Measurements from ENCODE around the gene IGLON5. TPM values are rescaled to one million over a fixed set of nuclear protein-coding genes. Genes with fewer than 3 reads are reported as not detected.

The IGLON5 gene
- total RNA-seq, 4 donors from 2014 or later, result not detected

DNA sequence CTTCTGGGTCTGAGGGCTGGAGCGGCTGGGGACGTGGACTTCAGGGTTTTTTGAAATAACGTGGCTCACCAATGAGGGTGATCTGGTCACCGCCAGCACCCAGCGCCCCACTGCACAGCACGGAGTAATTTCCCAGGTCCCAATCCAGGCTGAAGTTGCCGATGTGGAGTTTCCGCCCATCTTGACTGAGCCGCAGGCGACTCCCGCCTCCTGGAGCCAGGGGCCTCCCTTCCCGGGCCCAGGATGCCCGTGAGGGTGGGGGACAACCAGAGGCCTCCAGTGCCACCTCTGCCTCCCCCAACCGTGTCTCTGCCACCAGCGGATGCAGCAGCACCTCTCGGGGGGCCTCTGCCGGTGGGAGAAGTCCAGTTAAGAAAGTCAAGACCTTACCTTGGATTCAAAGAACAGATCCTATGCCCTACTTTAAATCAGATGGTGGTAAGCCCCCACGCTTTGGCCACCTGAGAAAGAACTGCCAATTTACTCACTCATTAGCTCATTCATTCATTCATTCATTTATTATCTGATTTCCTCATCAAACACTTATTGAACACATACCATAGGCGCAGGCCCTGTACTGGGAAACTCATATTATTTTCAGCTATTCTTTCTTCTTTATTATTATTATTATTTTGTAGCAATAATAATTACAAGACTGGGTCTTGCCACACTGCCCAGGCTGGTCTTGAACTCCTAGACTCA, 26.6 kb downstream of the IGLON5 start:
- Histone ChIP-seq H3K36me3 (peaks cover 0 to 11% of the 10 kb centered on the region in 2 donors), H3K27me3 (no peaks in the 10 kb centered on the region), H3K27ac (peak overlapping the region in 2 of 4 donors; percentile 86 to 88), H3K4me1 (peaks cover 0 to 35% (median 7%) of the 10 kb centered on the region in 3 donors), H3K4me3 (no peak overlapping the region), H3K9me3 (no peaks in the 10 kb centered on the region)
- TF ChIP-seq, protein P1, sequence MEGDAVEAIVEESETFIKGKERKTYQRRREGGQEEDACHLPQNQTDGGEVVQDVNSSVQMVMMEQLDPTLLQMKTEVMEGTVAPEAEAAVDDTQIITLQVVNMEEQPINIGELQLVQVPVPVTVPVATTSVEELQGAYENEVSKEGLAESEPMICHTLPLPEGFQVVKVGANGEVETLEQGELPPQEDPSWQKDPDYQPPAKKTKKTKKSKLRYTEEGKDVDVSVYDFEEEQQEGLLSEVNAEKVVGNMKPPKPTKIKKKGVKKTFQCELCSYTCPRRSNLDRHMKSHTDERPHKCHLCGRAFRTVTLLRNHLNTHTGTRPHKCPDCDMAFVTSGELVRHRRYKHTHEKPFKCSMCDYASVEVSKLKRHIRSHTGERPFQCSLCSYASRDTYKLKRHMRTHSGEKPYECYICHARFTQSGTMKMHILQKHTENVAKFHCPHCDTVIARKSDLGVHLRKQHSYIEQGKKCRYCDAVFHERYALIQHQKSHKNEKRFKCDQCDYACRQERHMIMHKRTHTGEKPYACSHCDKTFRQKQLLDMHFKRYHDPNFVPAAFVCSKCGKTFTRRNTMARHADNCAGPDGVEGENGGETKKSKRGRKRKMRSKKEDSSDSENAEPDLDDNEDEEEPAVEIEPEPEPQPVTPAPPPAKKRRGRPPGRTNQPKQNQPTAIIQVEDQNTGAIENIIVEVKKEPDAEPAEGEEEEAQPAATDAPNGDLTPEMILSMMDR (IDR thresholded peaks at IDR 0.05), result no peak
- 88 to 90% methylated on average over 1 to 4 of the region's 19 CpGs for WGBS, 2 donors (ENCODE audit: low coverage in 1 of 2)
- no peak for ATAC-seq

DNA sequence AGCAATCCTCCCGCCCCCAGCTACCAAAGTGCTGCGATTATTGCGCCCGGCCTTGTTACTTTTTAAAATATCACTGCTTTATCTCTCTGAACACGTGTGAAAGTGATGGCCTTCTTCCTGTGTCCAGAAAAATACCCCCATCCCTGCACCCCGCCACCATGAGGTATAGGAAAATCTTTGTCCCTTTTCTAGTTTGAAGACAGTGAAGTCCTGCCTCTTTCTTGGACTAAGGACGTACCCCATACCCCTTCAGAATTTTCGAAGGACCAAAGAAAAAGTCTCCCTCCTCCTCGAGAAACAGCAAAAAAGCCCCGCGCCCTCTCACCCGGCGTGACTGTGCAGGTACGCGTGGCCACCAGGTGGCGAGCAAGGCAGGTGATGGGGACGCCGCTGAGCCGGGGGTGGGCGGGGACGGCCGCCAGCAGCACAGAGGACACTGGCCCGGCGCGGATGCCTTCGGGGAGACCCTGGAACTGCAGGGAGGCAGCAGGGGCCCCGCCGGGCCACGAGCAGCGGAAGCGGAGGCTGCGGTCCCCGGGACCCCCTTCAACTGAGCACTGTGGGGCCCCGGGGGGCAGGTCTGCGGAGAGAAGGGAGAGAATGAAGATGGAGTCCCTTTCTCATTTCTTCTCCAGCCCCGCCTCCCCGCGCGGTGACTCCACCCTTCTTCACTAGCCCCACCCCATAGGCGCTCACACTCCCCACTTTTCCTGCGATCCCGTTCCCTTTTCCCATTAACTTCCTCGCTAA, 27.3 kb downstream of the IGLON5 start:
- no peak for TF ChIP-seq POLR2AphosphoS5 (IDR thresholded peaks at IDR 0.05)
- no peak for TF ChIP-seq EP300 (IDR thresholded peaks at IDR 0.05)
- no peak for TF ChIP-seq POLR2A (IDR thresholded peaks at IDR 0.05)
- TF ChIP-seq, protein P1 (IDR thresholded peaks at IDR 0.05), result peak in 3 of 4 experiments; percentile 77 to 98 (median 84)

DNA sequence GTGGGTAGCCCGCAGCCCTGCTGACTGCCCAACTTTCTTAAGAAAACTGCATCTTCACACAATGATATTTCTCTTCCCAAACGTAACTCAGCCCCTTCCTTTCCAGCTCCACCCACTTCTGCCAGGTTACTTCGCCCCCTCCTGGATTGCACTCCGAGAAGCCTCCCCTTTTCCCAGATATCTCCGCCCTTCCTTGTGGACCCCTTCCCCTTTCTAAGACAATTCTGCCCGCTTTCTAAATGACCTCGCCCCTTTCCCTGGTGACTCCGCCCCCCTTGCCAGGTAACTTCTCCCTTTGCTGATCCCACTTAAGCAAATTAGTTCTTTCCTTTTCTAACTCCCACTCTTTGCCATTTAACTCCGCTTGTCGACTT, 27.9 kb downstream of the IGLON5 start:
- Histone ChIP-seq H3K4me1 (peaks cover 0 to 35% (median 7%) of the 10 kb centered on the region in 3 donors), H3K36me3 (peaks cover 0 to 4% of the 10 kb centered on the region in 2 donors), H3K4me3 (peak overlapping the region; percentile 52 to 72), H3K9me3 (no peaks in the 10 kb centered on the region), H3K27me3 (no peaks in the 10 kb centered on the region), H3K27ac (peak overlapping the region; percentile 60 to 95 (median 87))
- ATAC-seq, result no peak
- WGBS, 2 donors (ENCODE audit: low coverage in 1 of 2), result 1 to 2% methylated on average over 10 of the region's 10 CpGs
- no peak for TF ChIP-seq POLR2AphosphoS5 (IDR thresholded peaks at IDR 0.05)
- TF ChIP-seq, protein P1 (IDR thresholded peaks at IDR 0.05), result no peak
- no peak for TF ChIP-seq POLR2A (IDR thresholded peaks at IDR 0.05)
- no peak for TF ChIP-seq EP300 (IDR thresholded peaks at IDR 0.05)

More for the DNA sequence above, 27.3 kb downstream of the IGLON5 start:
- Histone ChIP-seq H3K4me1 (peaks cover 0 to 35% (median 7%) of the 10 kb centered on the region in 3 donors), H3K27me3 (no peaks in the 10 kb centered on the region), H3K9me3 (no peaks in the 10 kb centered on the region), H3K4me3 (peak overlapping the region; percentile 52 to 72), H3K36me3 (peaks cover 0 to 5% of the 10 kb centered on the region in 2 donors), H3K27ac (peak overlapping the region; percentile 60 to 95 (median 87))
- WGBS, 2 donors (ENCODE audit: low coverage in 1 of 2), result 4 to 5% methylated on average over 7 to 21 of the region's 43 CpGs
- peak; percentile 75 for ATAC-seq

DNA sequence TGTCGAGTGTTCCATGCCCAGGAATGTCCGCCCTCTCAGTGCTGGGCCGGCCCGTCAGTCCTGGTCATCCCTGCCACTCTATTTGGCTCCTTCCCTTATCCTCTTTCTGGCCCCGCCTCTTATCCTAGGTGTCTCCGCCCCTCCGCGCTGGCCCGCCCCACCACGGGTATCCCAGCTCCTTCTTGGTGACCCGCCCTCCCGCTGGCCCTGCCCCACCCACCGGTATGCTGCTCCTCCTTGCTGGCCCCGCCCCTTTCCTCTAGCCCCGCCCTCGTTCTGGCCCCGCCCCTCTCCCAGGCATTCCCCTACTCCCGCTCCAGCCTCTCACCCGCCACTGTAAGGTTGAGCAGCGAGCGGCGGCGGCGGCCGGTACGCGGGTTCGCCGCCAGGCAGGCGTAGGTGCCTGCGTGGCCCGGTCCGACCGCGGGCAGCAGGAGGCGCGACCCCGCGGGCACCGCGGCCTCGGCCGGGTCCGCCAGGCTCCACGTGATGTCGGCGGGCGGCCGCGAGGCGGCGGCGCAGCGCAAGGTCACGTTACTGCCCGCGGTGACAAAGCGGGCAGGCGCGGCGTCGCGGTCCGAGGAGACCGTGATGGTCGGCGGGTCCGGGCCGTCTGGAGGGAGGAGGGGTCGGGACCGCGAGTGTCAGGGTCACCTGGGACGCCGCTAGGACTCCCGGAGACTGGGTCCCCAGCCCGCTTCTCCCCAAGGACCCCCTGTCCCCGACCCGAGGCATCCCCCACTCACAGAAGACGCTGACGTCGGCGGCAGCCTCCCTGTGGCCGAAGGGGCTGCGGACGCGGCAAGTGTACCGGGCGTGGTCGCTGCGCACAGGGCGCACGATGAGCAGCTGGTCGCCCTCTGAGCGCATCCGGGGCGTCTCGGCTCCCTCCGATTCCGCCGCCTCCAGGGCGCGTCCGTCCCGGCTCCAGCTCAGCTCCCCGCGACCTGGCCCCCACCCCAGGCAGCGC, 28.5 kb downstream of the IGLON5 start:
- Histone ChIP-seq H3K9me3 (no peaks in the 10 kb centered on the region), H3K27ac (peak overlapping the region; percentile 60 to 95 (median 87)), H3K27me3 (no peaks in the 10 kb centered on the region), H3K4me3 (peak overlapping the region; percentile 52 to 72), H3K4me1 (peaks cover 0 to 35% (median 7%) of the 10 kb centered on the region in 3 donors), H3K36me3 (peaks cover 0 to 10% of the 10 kb centered on the region in 2 donors)
- TF ChIP-seq, protein P1 (IDR thresholded peaks at IDR 0.05), result peak in 3 of 4 experiments; percentile 53 to 87 (median 85)
- TF ChIP-seq EP300 (IDR thresholded peaks at IDR 0.05) (no peak), POLR2A (IDR thresholded peaks at IDR 0.05) (peak; percentile 69 to 89), POLR2AphosphoS5 (IDR thresholded peaks at IDR 0.05) (peak; percentile 81)
- WGBS, 2 donors (ENCODE audit: low coverage in 1 of 2), result 0 to 4% methylated on average over 6 to 9 of the region's 107 CpGs
- peak; percentile 95 for ATAC-seq

Data from gastroesophageal sphincter (tissue), 4 donors.